ENCODE results near the gene CTNNA2. TPM values are rescaled to one million over a fixed set of nuclear protein-coding genes. Genes with fewer than 3 reads are reported as not detected.

CTNNA2 gene
- total and polyA plus RNA-seq, 2 of the 8 experiments (the other 6 are each of a cell fraction or from before 2014, with no cell fraction given), result 3.9 to 9.0 TPM

- no peak overlapping the region for H3K4ac ChIP-seq (replicated peaks; ENCODE audit: insufficient read length, low read depth, low read length)
- no peaks in the 10 kb centered on the region for H4K20me1 ChIP-seq (replicated peaks in 1 of 2; ENCODE audit: control insufficient read depth in 1 of 2, insufficient read depth in 2 of 2, low read length in 2 of 2)
- no peaks in the 10 kb centered on the region; a peak in 1 of 7 replicates for H3K27me3 ChIP-seq (replicated peaks in 1 of 4; ENCODE audit: control insufficient read depth in 3 of 4, extremely low read depth in 1 of 4, insufficient read depth in 3 of 4, low read length in 3 of 4)
- H3K4me2 ChIP-seq (ENCODE audit: insufficient read depth in 1 of 2, low read depth in 2 of 2, low read length in 2 of 2), result no peak overlapping the region
- no peak overlapping the region for H3K18ac ChIP-seq (ENCODE audit: extremely low read depth, low read length)
- FAIRE-seq (peak; percentile 91), DNase-seq (ENCODE audit: low read depth in 1 of 2, low spot score in 2 of 2) (no peak)
- H2AK5ac ChIP-seq (ENCODE audit: low read depth, low read length), result no peak overlapping the region
- H2BK5ac ChIP-seq (ENCODE audit: low read depth, low read length), result no peak overlapping the region
- no peak overlapping the region for H4K91ac ChIP-seq (replicated peaks; ENCODE audit: insufficient read length, low read length)
- ChIA-PET CTCF (ENCODE audit: partially characterized antibody) (interaction anchor here (0.7 to 4.6 kb wide), 19 partner anchors 10 to 445 kb away, joined by 3 to 23 read pairs (median 6); no protein-coding TSS in a partner anchor), POLR2A (ENCODE audit: partially characterized antibody) (no interaction called here)
- no peak overlapping the region for H3K14ac ChIP-seq (ENCODE audit: insufficient read length)
- H3K36me3 ChIP-seq (ENCODE audit: control insufficient read depth in 2 of 4, insufficient read depth in 4 of 4, low read length in 3 of 4), result no peaks in the 10 kb centered on the region
- no peaks in the 10 kb centered on the region for H3K79me2 ChIP-seq (ENCODE audit: control insufficient read depth in 1 of 2, insufficient read depth in 2 of 2, low read length in 2 of 2)
- H2BK15ac ChIP-seq (ENCODE audit: low read length), result no peak overlapping the region
- no peaks in the 10 kb centered on the region for H3K79me1 ChIP-seq (ENCODE audit: low read depth, low read length)
- H3K23me2 ChIP-seq (ENCODE audit: low read depth, low read length), result no peaks in the 10 kb centered on the region; the same call in 1 of the 2 replicates
- no peak overlapping the region for H2BK20ac ChIP-seq (ENCODE audit: low read length)
- no peak overlapping the region for H3K4me3 ChIP-seq (ENCODE audit: extremely low read depth in 1 of 4, insufficient read depth in 2 of 4, low read depth in 3 of 4, low read length in 4 of 4)
- H3K23ac ChIP-seq (ENCODE audit: insufficient read length), result no peak overlapping the region
- H3K9me3 ChIP-seq (ENCODE audit: insufficient read depth in 2 of 2, low read depth in 1 of 2, low read length in 1 of 2), result no peaks in the 10 kb centered on the region
- no peak overlapping the region for H3K27ac ChIP-seq (ENCODE audit: low read depth, low read length)
- H4K8ac ChIP-seq (ENCODE audit: extremely low read depth, insufficient read depth, low read length), result no peak overlapping the region
- H2BK12ac ChIP-seq (ENCODE audit: low read depth, low read length), result no peak overlapping the region
- no peak overlapping the region for H2AFZ ChIP-seq (ENCODE audit: low read length)
- H4K5ac ChIP-seq (ENCODE audit: insufficient read length, low read depth, low read length), result no peak overlapping the region
- no peak overlapping the region for H3K56ac ChIP-seq (replicated peaks; ENCODE audit: insufficient read length, low read depth, low read length)
- H3K4me1 ChIP-seq (replicated peaks in 1 of 4; ENCODE audit: control insufficient read depth in 3 of 4, insufficient read depth in 4 of 4, low read length in 3 of 4), result no peaks in the 10 kb centered on the region
- no peak overlapping the region for H2BK120ac ChIP-seq (replicated peaks; ENCODE audit: low read depth, low read length)
- H3K9ac ChIP-seq (replicated peaks in 1 of 4; ENCODE audit: extremely low read depth in 1 of 4, low read depth in 3 of 4, low read length in 3 of 4), result no peak overlapping the region
- 73% methylated on average over 2 of the region's 2 CpGs; no CpG with 5 or more reads in 1 of the 2 experiments for WGBS, 2 experiments (ENCODE audit: extremely low coverage in 1 of 2, insufficient coverage in 1 of 2, insufficient read length in 1 of 2, insufficient replicate concordance in 2 of 2, low coverage in 1 of 2, low lambda C conversion rate in 2 of 2, missing lambda C conversion rate in 1 of 2)
- peak; percentile 85 to 88 for TF ChIP-seq RAD21 (IDR thresholded peaks at IDR 0.05 in 1 of 2, conservative IDR thresholded peaks at IDR 0.05 in 1 of 2; ENCODE audit: low read depth in 2 of 2, low read length in 2 of 2)
Observed at GRCh38 chr2:80073134-80073561, 560.3 kb downstream of the CTNNA2 start.

Data from H1 (cell line).